Natural killer cell treated with Interleukin-12 subunit alpha and Interleukin-12 subunit beta and Interleukin-15 and Interleukin-18, amount 100 ng/mL, for 72 hours (primary cell): Measurements from ENCODE around the gene TWSG1. TPM values are rescaled to one million over a fixed set of nuclear protein-coding genes. Genes with fewer than 3 reads are reported as not detected.
"Not testable (repeated sequence)": the region's sequence is repeated elsewhere in the genome, so short reads cannot be mapped to it uniquely, and the experiment has no call there.

Experiments
- ATAC-seq, 2 donors: fragments of 150-1000 bp; cut with Tn5 transposase in 1 of 2; sonication (Bioruptor Pico), chemical (Tn5 transposase) in 1 of 2; 2 replicates each; pipeline ENCODE4 v1.10.0; 2021
- DNase-seq: peaks from one replicate; pipeline ENCODE4 v3.0.0; 2022; ENCODE audit warnings: low spot score
- H3K27ac Mint-ChIP-seq, 2 donors: 1 replicate in 1 of 2; 2 replicates in 1 of 2; pipeline ENCODE4 v1.8.0; 2022; ENCODE audit warnings: mixed read lengths in 2 of 2, mild to moderate bottlenecking in 1 of 2, moderate library complexity in 1 of 2
- H3K27me3 Mint-ChIP-seq, 2 donors: 1 replicate in 1 of 2; 2 replicates in 1 of 2; pipeline ENCODE4 v1.8.0; 2022; ENCODE audit warnings: mixed read lengths in 2 of 2
- H3K36me3 Mint-ChIP-seq: one replicate; pipeline ENCODE4 v1.8.0; 2022; ENCODE audit warnings: mixed read lengths
- H3K4me1 Mint-ChIP-seq, 2 donors: 1 replicate in 1 of 2; 2 replicates in 1 of 2; pipeline ENCODE4 v1.8.0; 2022; ENCODE audit warnings: low read depth in 2 of 2, mixed read lengths in 2 of 2, mild to moderate bottlenecking in 1 of 2
- H3K4me3 Mint-ChIP-seq: one replicate; pipeline ENCODE4 v1.8.0; 2022; ENCODE audit warnings: mixed read lengths
- H3K9me3 Mint-ChIP-seq: 2 replicates; pipeline ENCODE4 v1.8.0; 2022; ENCODE audit warnings: mixed read lengths
- total RNA-seq, 2 donors: library from RNA; stranded (reverse); gene quantifications; one replicate each; pipeline ENCODE4 v1.2.3, GENCODE V29; 2022

Gene TWSG1
- total RNA-seq, 2 donors from 2014 or later = 37.4 to 65.5 TPM

DNA sequence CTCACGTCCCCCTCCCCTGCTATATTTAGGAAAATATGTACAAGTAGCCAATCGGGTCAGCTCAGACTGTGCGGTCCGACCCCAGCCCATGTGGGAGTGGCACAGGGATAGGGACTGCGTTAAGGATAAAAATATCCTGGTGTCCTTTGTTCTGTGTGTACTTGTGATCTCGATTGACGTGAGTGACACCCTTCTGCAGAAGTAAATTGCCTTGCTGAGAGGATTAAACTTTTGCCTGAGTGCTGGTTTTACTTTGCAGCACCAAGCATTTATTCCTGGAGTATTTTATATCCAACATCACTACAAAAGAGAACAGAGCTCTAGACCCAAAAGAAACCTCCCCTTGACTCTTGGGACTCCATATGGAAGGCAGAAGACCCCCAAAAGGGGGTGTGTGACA, 112.8 kb downstream of the TWSG1 start:
- H3K4me1 Mint-ChIP-seq = no peaks in the 10 kb centered on the region
- H3K36me3 Mint-ChIP-seq = no peaks in the 10 kb centered on the region
- H3K9me3 Mint-ChIP-seq = no peaks in the 10 kb centered on the region
- DNase-seq (no peak), ATAC-seq (no peak)
- no peak overlapping the region for H3K4me3 Mint-ChIP-seq
- no peak overlapping the region for H3K27ac Mint-ChIP-seq
- H3K27me3 Mint-ChIP-seq = peaks cover 21 to 32% of the 10 kb centered on the region in 2 donors

DNA sequence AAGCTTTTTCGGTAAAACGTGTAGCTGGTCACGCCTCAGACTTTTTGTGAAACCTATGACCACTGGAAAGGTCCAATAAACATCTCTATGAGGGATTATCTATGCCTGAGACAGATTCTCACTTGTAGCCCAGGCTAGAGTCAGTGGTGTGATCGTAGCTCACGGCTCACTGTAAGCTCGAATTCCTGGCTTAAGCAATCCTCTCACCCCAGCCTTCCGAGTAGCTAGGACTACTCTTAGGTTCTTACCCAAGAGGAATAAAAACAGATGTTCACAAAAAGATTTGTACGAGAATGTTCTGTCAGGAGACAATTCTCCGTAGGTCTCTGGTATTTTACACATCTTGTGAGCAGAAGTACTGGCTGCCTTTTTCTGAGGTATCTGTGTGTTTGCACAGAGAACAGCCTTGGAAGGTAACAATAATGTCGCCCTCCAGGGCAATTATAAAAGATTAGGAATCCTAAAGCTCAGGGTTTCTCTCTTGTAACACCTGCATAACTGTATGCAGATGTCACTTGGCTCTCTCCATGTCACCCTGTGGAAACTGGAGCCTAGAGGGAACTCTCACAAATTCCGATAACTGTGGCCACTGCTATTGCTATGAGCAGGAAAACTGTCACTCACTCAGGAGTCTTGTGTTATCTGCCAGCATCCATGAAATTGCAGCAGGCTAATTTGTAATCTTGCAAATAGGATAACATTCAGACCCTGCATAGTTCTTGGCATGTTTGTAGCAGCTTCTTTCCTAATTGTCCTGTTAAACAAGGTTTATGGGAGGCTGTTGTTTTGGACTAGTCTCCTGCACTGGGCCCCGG, 115.2 kb downstream of the TWSG1 start:
- Mint-ChIP-seq H3K27ac (no peak overlapping the region), H3K36me3 (no peaks in the 10 kb centered on the region), H3K4me3 (no peak overlapping the region), H3K9me3 (no peaks in the 10 kb centered on the region), H3K27me3 (peaks cover 27 to 38% of the 10 kb centered on the region in 2 donors), H3K4me1 (no peaks in the 10 kb centered on the region)
- ATAC-seq (no peak), DNase-seq (no peak)

DNA sequence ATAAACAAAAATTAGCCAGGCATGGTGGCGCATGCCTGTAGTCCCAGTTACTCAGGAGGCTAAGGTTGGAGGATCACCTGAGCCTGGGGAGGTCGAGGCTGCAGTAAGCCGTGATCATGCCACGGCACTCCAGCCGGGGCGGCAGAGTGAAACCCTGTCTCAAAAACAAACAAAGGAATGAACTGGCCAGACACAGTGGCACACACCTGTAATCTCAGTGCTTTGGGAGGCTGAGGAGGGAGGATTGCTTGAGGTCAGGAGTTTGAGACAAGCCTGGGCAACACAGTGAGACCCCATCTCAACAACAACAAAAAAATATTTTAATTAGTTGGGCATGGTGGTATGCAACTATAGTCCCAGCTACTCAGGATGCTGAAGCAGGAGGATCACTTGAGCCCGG, 116.3 kb downstream of the TWSG1 start:
- not testable (repeated sequence) for H3K4me3 Mint-ChIP-seq, H3K9me3 Mint-ChIP-seq, H3K27ac Mint-ChIP-seq, ATAC-seq, H3K36me3 Mint-ChIP-seq, H3K4me1 Mint-ChIP-seq
- peak; percentile 37 for DNase-seq
- H3K27me3 Mint-ChIP-seq = peaks cover 20 to 30% of the 10 kb centered on the region in 2 donors

Other genes with a start within 250 kb of the TWSG1 start
- 100 to 1,000 TPM; 276 to 295 TPM for gene NDUFV2, start 232.1 kb upstream of the TWSG1 start, total RNA-seq
- gene ANKRD12, start 198.0 kb upstream of the TWSG1 start, total RNA-seq = 100 to 1,000 TPM; 133 to 174 TPM
- gene RALBP1, start 140.7 kb downstream of the TWSG1 start, total RNA-seq = 10 to 100 TPM; 51.0 to 64.3 TPM